LNCAP (cell line): ENCODE measurements around the gene FLG.

ENCODE experiments used
- TF ChIP-seq, protein P1 (sequence below): fragments of 450-650 bp; IDR thresholded peaks from 2 replicates; pipeline ENCODE4 v1.5.1; 2017; ENCODE audit warnings: mild to moderate bottlenecking

The FLG gene

GRCh38 chr1:152347116-152347728 is 22.2 kb upstream of the FLG start:
- TF ChIP-seq, protein P1, sequence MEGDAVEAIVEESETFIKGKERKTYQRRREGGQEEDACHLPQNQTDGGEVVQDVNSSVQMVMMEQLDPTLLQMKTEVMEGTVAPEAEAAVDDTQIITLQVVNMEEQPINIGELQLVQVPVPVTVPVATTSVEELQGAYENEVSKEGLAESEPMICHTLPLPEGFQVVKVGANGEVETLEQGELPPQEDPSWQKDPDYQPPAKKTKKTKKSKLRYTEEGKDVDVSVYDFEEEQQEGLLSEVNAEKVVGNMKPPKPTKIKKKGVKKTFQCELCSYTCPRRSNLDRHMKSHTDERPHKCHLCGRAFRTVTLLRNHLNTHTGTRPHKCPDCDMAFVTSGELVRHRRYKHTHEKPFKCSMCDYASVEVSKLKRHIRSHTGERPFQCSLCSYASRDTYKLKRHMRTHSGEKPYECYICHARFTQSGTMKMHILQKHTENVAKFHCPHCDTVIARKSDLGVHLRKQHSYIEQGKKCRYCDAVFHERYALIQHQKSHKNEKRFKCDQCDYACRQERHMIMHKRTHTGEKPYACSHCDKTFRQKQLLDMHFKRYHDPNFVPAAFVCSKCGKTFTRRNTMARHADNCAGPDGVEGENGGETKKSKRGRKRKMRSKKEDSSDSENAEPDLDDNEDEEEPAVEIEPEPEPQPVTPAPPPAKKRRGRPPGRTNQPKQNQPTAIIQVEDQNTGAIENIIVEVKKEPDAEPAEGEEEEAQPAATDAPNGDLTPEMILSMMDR = peak; percentile 98

- TF ChIP-seq, protein P1 = no peak
Observed at GRCh38 chr1:152344438-152344837, 19.4 kb upstream of the FLG start.

DNA sequence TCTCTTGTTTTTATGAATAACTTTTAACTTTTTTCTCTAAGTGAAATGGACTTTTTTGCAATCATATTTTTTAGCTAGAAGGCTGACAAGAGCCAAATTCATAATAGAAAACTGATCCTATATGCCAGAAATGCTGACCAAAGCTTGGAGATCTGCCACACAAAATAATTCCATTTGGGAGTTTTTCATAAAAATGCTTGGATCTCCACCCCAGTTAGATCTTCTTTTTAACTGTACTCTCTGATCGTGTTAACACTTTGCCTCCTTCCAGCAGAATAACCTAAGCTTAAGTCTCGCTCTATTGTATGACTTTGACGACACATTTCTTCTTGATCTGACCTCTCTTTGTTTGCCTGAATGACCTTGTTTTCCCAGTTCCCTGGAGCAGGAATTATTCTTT is 18.0 kb upstream of the FLG start:
- TF ChIP-seq, protein P1 = no peak

- TF ChIP-seq, protein P1 = no peak
Observed at GRCh38 chr1:152335399-152335798, 10.4 kb upstream of the FLG start.

- TF ChIP-seq, protein P1 = no peak
Observed at GRCh38 chr1:152328801-152329391, 3.9 kb upstream of the FLG start.

GRCh38 chr1:152313970-152314369 is 11.1 kb downstream of the FLG start:
- TF ChIP-seq, protein P1 = no peak

GRCh38 chr1:152313319-152313801 is 11.7 kb downstream of the FLG start:
- TF ChIP-seq, protein P1 = no peak
